Measurements from ENCODE around the gene C5orf46.

DNA sequence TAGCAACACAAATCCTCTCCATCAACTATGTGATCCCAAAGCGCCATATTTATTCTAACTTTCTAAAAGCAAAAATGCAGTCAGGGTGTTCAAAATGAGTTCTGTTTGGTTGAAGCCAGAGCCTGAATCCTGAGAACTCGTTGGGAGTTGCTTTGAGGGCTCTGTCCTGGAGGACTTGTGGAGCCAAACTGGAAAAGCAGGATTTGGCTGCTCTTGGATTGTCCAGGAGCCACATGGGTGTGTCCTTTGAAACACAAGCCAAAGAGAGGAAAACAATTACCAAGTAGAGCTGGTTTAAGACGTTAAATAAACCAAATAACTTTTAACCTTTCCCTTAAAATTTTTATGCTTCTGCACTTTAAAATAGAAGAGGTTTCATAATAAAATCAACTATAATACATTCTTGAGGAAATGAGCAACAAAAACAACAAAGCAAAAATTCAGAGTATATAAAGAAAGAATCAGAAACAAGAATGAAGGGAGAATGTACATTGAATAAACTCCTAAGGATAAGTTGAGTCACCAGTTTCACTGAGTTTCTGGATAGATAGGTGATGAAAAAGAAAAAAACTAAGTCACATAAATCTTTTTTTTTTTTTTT lies 13.5 kb downstream of the C5orf46 start:
- no peak for TF ChIP-seq POLR2AphosphoS5 (IDR thresholded peaks at IDR 0.05)
- TF ChIP-seq, protein P1, sequence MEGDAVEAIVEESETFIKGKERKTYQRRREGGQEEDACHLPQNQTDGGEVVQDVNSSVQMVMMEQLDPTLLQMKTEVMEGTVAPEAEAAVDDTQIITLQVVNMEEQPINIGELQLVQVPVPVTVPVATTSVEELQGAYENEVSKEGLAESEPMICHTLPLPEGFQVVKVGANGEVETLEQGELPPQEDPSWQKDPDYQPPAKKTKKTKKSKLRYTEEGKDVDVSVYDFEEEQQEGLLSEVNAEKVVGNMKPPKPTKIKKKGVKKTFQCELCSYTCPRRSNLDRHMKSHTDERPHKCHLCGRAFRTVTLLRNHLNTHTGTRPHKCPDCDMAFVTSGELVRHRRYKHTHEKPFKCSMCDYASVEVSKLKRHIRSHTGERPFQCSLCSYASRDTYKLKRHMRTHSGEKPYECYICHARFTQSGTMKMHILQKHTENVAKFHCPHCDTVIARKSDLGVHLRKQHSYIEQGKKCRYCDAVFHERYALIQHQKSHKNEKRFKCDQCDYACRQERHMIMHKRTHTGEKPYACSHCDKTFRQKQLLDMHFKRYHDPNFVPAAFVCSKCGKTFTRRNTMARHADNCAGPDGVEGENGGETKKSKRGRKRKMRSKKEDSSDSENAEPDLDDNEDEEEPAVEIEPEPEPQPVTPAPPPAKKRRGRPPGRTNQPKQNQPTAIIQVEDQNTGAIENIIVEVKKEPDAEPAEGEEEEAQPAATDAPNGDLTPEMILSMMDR (IDR thresholded peaks at IDR 0.05), result no peak
- TF ChIP-seq POLR2A (IDR thresholded peaks at IDR 0.05), result no peak
- TF ChIP-seq EP300 (IDR thresholded peaks at IDR 0.05), result no peak
